ENCODE data around the gene AVP. TPM values are rescaled to one million over a fixed set of nuclear protein-coding genes. Genes with fewer than 3 reads are reported as not detected.

The AVP gene
- total RNA-seq, 4 donors from 2014 or later: not detected

DNA sequence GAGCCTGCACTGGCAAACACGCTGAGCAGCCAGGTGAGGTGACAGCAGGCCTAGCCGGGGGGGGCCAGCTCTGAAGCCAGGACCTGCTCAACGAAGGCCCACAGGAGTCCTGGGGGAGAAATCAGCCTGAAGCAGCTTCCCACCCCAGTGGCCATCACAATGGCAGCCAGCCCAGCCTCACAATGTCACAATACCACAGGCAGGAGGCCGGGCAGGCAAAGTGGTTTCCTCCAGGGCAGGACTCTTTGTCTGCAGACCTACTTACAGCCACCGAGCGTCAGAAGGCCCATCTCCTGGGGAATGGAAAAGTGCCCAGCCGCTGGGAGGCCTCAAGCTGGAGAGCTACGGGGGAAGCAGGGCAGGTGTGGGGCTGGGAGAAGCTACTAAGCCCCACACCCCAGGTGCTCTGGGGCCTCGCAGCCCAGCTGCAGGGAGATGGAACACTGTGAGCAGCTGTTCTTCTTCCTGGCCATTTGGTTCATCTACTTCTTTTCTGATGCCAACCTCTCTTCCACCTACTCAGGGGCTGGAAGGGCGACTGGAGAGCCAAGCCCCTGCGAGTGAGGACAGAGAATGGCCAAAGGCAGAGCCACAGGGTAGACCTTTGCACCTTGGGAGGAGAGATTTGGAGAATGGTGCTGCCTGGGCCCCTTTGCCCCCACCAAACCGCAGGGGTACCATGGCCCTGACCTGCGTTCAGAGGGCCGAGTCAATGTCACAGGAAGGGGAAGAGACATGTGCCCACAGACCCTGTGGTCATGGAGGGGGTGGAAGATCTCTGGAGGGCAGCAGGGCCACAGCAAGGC lies 22.3 kb upstream of the AVP start:
- Histone ChIP-seq H3K36me3 (no peaks in the 10 kb centered on the region), H3K4me3 (no peak overlapping the region)
- no peak for DNase-seq

DNA sequence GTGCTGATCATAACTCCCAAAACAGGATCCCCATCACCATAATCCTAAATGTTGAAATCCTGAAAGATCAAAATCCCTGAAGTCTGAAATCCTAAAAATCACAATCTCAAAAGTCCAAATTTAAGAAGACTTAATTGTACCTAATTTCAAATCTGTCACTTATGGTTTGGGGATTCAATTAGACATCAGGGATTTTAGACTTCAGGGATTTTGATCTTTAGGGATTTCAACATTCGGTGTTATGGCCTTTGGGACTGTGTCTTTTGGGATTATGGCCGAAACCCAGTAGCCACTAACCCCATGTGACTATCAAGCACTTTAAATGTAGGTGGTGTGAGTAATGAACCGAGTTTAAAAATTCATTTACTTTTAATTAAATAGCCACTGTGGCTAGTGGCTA lies 21.7 kb upstream of the AVP start:
- H3K36me3 ChIP-seq: no peaks in the 10 kb centered on the region
- no peak overlapping the region for H3K27ac ChIP-seq
- TF ChIP-seq POLR2A (IDR thresholded peaks at IDR 0.05): no peak
- TF ChIP-seq, protein P1, sequence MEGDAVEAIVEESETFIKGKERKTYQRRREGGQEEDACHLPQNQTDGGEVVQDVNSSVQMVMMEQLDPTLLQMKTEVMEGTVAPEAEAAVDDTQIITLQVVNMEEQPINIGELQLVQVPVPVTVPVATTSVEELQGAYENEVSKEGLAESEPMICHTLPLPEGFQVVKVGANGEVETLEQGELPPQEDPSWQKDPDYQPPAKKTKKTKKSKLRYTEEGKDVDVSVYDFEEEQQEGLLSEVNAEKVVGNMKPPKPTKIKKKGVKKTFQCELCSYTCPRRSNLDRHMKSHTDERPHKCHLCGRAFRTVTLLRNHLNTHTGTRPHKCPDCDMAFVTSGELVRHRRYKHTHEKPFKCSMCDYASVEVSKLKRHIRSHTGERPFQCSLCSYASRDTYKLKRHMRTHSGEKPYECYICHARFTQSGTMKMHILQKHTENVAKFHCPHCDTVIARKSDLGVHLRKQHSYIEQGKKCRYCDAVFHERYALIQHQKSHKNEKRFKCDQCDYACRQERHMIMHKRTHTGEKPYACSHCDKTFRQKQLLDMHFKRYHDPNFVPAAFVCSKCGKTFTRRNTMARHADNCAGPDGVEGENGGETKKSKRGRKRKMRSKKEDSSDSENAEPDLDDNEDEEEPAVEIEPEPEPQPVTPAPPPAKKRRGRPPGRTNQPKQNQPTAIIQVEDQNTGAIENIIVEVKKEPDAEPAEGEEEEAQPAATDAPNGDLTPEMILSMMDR (IDR thresholded peaks at IDR 0.05): no peak
- H3K9me3 ChIP-seq: no peaks in the 10 kb centered on the region
- no peak for DNase-seq
- H3K27me3 ChIP-seq: no peaks in the 10 kb centered on the region
- no peaks in the 10 kb centered on the region for H3K4me1 ChIP-seq
- H3K4me3 ChIP-seq: no peak overlapping the region
- intact Hi-C loops (cut with DNase I; ENCODE audit: low total_unique reads): no loop called here

More for the DNA sequence above, 22.3 kb upstream of the AVP start:
- intact Hi-C loops (cut with DNase I; ENCODE audit: low total_unique reads): no loop called here
- TF ChIP-seq, protein P1 (IDR thresholded peaks at IDR 0.05): no peak
- no peak for TF ChIP-seq POLR2A (IDR thresholded peaks at IDR 0.05)
- no peaks in the 10 kb centered on the region for H3K27me3 ChIP-seq
- no peaks in the 10 kb centered on the region for H3K4me1 ChIP-seq
- no peaks in the 10 kb centered on the region for H3K9me3 ChIP-seq
- H3K27ac ChIP-seq: no peak overlapping the region

DNA sequence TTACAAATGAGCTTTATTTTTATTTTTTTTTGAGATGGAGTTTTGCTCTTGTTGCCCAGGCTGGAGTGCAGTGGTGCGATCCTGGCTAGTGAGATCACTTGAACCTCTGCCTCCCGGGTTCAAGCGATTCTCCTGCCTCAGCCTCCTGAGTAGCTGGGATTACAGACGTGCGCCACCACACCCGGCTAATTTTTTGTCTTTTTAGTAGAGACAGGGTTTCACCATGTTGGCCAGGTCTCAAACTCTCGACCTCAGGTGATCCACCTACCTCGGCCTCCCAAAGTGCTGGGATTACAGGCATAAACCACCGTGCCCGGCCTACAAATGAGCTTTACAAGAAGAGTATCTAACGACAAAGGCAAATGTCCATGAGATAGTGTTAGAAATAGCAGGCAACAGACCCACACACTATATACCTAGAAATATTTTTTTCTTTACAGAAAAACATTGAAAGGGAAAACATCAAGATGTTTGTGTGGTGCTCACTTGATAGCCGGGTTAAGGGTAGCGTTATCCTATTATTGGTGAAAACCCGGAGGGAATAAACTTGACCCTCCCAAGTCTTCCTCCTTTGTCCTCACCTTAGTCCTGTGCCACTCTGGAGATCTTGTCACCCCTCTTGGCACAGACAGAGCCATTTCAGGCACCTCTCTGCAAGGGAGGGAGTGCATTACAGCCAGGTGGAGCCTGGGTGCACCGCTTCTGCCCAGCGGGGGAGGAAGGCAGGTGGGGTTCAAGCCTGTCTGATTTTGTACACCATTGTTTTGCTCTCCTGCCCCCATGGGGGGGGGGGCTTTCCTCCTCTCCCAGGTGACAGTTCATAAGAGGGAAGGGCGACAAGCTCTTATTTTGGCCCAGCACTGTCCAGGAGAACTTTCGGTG lies 21.0 kb upstream of the AVP start:
- Histone ChIP-seq H3K9me3 (no peaks in the 10 kb centered on the region), H3K36me3 (no peaks in the 10 kb centered on the region), H3K27ac (no peak overlapping the region), H3K4me1 (no peaks in the 10 kb centered on the region), H3K4me3 (no peak overlapping the region), H3K27me3 (no peaks in the 10 kb centered on the region)
- DNase-seq: no peak
- TF ChIP-seq POLR2A (IDR thresholded peaks at IDR 0.05): no peak
- TF ChIP-seq, protein P1 (IDR thresholded peaks at IDR 0.05): no peak
- intact Hi-C loops (cut with DNase I; ENCODE audit: low total_unique reads): no loop called here

DNA sequence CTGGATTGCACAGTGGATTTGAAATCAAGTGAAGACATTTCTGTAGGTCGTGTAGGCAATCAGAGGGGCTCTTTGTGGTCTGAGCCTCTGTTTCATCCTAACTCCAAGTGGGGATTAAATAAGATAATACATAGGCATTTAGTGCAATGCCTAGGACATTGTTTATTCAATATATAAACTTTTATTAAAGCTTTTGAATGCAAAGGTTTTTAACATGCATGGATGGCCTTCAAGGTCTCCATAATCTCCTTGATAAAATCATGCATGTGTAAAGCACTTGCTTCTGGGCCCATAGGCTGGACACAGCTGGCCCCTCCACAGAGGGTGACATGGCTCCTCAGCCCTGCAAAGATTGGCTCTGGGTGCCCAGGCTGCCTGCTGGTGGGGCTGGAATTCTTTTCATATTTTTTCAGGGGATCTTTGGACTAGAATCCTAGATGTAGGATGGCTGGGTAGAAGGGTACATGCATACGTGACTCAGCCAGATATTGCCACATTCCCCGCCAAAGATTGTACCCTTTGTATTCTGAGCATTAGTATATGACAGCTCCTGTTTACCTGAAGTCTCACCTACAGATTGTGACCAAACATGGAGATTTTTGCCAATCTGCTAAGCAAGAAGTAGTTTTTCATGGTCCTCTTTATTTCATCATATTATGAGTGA lies 19.0 kb upstream of the AVP start:
- Histone ChIP-seq H3K4me3 (no peak overlapping the region), H3K36me3 (no peaks in the 10 kb centered on the region), H3K4me1 (no peaks in the 10 kb centered on the region), H3K27ac (no peak overlapping the region), H3K27me3 (no peaks in the 10 kb centered on the region), H3K9me3 (no peaks in the 10 kb centered on the region)
- TF ChIP-seq POLR2A (IDR thresholded peaks at IDR 0.05): no peak
- TF ChIP-seq, protein P1 (IDR thresholded peaks at IDR 0.05): no peak
- intact Hi-C loops (cut with DNase I; ENCODE audit: low total_unique reads): no loop called here
- DNase-seq: no peak

Data from uterus (tissue), 4 donors.